ENCODE measurements around the gene OTOP2.

DNA sequence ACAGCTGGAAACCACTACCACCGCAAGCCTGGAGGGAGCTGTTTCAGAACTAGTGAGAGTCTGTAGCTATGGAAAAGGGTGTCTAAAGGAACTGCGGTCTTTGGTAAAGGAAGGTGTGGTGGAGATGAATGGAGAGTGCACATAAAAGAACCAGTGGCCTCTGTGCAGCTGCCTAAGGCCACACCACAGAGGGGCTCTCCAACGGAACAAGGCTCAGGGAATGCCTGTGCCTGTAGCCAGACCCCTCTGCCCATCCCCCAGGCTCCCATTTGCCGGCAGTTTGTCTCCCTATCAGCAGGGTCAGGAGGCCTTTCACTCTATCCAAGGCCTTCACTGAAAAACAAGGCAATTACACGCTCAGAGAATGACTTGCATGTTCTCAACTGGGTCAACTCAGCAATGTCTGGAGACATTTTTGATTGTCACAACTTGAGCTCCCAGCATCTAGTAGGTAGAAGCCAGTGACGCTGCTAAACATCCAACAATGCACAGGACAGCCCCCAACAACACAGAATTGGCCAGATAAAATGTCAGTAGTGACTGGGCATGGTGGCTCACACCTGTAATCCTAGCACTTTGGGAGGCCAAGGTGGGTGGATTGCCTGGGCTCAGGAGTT lies 48.0 kb upstream of the OTOP2 start:
- TF ChIP-seq, protein P1, sequence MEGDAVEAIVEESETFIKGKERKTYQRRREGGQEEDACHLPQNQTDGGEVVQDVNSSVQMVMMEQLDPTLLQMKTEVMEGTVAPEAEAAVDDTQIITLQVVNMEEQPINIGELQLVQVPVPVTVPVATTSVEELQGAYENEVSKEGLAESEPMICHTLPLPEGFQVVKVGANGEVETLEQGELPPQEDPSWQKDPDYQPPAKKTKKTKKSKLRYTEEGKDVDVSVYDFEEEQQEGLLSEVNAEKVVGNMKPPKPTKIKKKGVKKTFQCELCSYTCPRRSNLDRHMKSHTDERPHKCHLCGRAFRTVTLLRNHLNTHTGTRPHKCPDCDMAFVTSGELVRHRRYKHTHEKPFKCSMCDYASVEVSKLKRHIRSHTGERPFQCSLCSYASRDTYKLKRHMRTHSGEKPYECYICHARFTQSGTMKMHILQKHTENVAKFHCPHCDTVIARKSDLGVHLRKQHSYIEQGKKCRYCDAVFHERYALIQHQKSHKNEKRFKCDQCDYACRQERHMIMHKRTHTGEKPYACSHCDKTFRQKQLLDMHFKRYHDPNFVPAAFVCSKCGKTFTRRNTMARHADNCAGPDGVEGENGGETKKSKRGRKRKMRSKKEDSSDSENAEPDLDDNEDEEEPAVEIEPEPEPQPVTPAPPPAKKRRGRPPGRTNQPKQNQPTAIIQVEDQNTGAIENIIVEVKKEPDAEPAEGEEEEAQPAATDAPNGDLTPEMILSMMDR (IDR thresholded peaks at IDR 0.05; ENCODE audit: low read length): no peak
- no peak for TF ChIP-seq EZH2 (IDR thresholded peaks at IDR 0.05; ENCODE audit: borderline replicate concordance, low read length)
